ENCODE data around the gene ARFRP1. TPM values are rescaled to one million over a fixed set of nuclear protein-coding genes. Genes with fewer than 3 reads are reported as not detected.

Gene ARFRP1, protein sequence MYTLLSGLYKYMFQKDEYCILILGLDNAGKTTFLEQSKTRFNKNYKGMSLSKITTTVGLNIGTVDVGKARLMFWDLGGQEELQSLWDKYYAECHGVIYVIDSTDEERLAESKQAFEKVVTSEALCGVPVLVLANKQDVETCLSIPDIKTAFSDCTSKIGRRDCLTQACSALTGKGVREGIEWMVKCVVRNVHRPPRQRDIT
- 27.6 and 35.8 TPM in 2 replicates for total RNA-seq

DNA sequence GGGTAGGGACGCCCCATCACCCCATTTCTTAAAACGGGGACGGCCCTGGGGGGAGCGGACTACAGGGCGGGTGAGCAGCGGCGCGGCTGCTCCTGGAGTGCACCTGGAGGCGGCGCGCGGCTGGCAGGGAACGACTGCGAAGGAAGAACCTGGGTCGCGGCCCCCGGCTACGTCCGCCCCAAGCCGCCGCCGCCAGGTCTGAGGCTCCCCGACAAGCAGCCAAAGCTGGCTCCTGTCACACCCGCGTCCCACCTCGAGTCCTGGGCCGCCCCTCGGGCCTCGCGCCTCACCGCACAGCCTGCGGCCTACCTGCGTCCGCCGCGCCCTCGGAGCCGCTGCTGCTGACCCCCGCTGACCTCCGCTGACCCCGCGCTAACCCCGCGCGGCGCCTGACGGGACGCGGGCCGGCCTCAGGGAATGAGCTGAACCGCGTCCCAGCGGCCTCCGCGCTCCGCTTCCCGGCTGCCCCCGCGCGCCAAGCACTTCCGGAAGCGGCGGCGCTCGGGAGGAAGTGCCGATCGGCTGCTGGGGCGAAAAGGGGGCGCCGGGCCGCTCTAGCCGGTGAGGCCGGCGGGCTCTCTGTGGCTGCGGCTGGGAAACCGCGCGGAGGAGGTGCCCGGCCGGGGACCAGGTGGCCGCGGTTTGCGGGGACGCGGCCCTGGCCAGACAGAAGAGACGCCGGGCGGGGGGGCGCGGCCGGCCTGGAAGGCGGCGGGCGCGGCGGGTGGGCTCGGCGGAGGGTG is at the start of gene ARFRP1, which contains the start of gene ZGPAT:
TSS of gene ARFRP1 (minus strand) at position 419 of the 743 bp plus-strand sequence. CDS start 885 bp downstream, outside the sequence.
TSS of gene ZGPAT (plus strand) at position 482 of the 743 bp plus-strand sequence. CDS start 542 bp downstream, outside the sequence.

DNA sequence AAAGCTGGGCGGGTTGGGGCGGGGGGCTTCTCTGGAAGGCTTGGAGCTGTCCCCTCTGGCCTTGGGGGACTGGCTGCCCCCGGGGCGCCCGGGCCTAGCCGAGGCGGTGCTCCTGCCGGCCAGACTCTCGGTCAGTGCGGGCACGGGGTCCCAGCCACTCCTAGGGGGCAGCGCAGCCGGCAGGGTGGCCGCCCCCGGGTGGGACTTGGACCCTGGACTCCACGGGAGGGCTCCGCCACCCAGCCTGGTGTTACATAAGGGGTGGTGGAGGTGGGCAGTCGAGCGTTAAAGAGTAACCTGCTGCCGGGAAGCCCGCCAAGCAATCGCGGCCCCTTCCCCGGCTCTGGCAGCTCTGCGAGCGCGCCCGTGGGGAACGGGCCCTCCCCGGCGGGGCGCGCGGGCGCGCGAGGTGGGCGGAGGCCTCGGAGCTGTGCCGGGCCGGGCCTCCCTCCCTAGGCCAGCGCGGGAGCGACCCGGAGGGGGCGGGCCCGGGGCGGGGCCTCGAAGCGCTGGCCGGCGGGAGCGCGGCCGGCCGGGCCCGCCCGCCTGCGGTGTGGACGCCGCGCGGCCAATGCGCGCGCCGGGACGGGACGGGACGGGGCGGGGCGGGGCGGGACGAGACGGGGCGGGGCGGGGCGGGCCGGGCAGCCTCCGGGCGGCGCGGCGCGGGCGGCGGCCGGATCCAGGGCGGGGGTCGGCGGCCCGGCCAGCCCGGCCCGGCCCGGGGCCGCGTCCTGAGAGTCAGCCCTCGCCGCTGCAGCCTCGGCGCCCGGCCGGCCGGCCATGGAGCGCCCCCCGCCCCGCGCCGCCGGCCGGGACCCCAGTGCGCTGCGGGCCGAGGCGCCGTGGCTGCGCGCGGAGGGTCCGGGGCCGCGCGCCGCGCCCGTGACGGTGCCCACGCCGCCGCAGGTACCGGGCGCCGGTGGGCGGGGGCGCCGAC is 31.6 kb upstream of the ARFRP1 start, which contains the start of gene SLC2A4RG:
TSS of gene SLC2A4RG (plus strand) at position 647 of the 940 bp plus-strand sequence. CDS start at position 784, 137 bp downstream.

DNA sequence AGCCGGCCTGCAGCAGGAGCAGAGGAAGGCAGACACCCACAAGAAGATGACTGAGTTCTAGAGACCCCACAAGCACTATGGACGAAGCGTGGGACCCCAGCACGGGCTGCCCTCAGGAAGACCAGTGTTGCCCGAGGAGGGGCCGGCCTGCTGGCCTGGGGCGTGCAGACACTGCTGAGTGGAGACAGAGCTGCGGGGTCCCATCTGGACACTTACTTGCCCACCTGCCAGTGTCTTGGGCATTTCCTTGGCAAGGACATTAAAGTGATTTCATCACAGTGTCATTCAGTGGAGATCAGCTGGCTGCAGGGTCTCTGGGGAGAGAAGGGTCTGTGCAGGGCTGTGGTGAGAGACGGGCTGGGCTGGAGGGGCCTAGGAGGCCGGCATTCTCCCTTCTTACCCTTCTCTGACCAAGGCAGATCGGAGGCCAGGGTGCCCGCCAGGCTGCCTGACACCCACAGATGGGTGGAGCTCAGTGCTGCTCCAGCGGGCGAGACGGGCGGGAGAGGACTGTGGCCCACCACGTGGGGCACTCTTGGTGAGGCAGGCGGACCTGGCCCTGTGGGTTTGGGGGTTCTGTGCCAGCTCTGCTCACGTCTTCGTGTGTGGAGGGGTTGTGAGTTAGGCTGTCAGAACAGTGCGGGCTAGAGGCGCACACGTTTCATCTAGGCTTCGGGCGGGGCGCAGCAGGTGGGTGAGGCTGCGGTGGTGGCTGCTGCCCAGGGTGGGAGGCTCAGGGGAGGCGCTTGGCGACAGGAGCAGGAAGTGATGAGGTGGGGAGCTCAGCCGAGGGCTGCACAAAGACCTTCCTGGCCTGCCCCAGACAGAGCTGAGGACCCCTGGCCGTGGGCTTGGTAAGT is 28.3 kb upstream of the ARFRP1 start, which contains the start of gene LIME1:
TSS of gene LIME1 (plus strand) at position 806 of the 860 bp plus-strand sequence. CDS start 886 bp downstream, outside the sequence.

DNA sequence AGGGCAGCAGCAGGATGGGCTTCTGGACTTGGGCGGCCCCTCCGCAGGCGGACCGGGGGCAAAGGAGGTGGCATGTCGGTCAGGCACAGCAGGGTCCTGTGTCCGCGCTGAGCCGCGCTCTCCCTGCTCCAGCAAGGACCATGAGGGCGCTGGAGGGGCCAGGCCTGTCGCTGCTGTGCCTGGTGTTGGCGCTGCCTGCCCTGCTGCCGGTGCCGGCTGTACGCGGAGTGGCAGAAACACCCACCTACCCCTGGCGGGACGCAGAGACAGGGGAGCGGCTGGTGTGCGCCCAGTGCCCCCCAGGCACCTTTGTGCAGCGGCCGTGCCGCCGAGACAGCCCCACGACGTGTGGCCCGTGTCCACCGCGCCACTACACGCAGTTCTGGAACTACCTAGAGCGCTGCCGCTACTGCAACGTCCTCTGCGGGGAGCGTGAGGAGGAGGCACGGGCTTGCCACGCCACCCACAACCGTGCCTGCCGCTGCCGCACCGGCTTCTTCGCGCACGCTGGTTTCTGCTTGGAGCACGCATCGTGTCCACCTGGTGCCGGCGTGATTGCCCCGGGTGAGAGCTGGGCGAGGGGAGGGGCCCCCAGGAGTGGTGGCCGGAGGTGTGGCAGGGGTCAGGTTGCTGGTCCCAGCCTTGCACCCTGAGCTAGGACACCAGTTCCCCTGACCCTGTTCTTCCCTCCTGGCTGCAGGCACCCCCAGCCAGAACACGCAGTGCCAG is 11.0 kb downstream of the ARFRP1 start, which contains the start of gene TNFRSF6B:
TSS of gene TNFRSF6B (plus strand) at position 25 of the 729 bp plus-strand sequence. CDS start at position 141, 116 bp downstream.

GRCh38 chr20:63657937-63658748 is 49.6 kb downstream of the ARFRP1 start, which contains the start of gene RTEL1:
Gene RTEL1 (plus strand): TSS chr20:63658312. CDS start chr20:63659403, 1,091 bp downstream.

GRCh38 chr20:63653041-63653973 is 54.5 kb downstream of the ARFRP1 start, which contains the start of gene STMN3:
Gene STMN3 (minus strand): TSS chr20:63653424. CDS start chr20:63653345, 79 bp downstream.

Other genes with a start within 250 kb of the ARFRP1 start
- not detected in 2 replicates for gene KCNQ2, start 235.3 kb downstream of the ARFRP1 start, total RNA-seq
- 5.8 and 7.9 TPM in 2 replicates for gene EEF1A2, start 208.9 kb downstream of the ARFRP1 start, total RNA-seq
- 13.2 and 14.0 TPM in 2 replicates for gene PPDPF, start 187.2 kb downstream of the ARFRP1 start, total RNA-seq
- under 0.01 TPM in 1 of 2 replicates, not detected in the other for gene PTK6, start 170.6 kb downstream of the ARFRP1 start, total RNA-seq
- not detected in 2 replicates for gene SRMS, start 160.2 kb downstream of the ARFRP1 start, total RNA-seq
- gene FNDC11, start 153.8 kb downstream of the ARFRP1 start, total RNA-seq = 1.2 and 2.1 TPM in 2 replicates
- gene HELZ2, start 133.7 kb downstream of the ARFRP1 start, total RNA-seq = 22.0 and 26.4 TPM in 2 replicates
- 6.0 and 6.9 TPM in 2 replicates for gene GMEB2, start 80.9 kb downstream of the ARFRP1 start, total RNA-seq
- 0.43 and 0.76 TPM in 2 replicates for gene STMN3, start 54.6 kb downstream of the ARFRP1 start, total RNA-seq
- gene RTEL1, start 49.7 kb downstream of the ARFRP1 start, total RNA-seq = 4.7 and 5.6 TPM in 2 replicates
- gene TNFRSF6B, start 11.3 kb downstream of the ARFRP1 start, total RNA-seq = 1.3 and 1.8 TPM in 2 replicates
- gene ZGPAT, start 63 bp upstream of the ARFRP1 start, total RNA-seq = 14.4 and 14.6 TPM in 2 replicates
- 0.86 and 0.87 TPM in 2 replicates for gene LIME1, start 28.7 kb upstream of the ARFRP1 start, total RNA-seq
- 5.5 and 6.4 TPM in 2 replicates for gene SLC2A4RG, start 31.8 kb upstream of the ARFRP1 start, total RNA-seq
- gene ZBTB46, start 123.3 kb upstream of the ARFRP1 start, total RNA-seq = 78.5 and 87.3 TPM in 2 replicates
- not detected in 2 replicates for gene ABHD16B, start 153.5 kb upstream of the ARFRP1 start, total RNA-seq
- gene TPD52L2, start 157.3 kb upstream of the ARFRP1 start, total RNA-seq = 140 and 150 TPM in 2 replicates
- 79.2 and 82.8 TPM in 2 replicates for gene DNAJC5, start 187.2 kb upstream of the ARFRP1 start, total RNA-seq
- 31.2 and 33.3 TPM in 2 replicates for gene UCKL1, start 248.4 kb upstream of the ARFRP1 start, total RNA-seq